AG10803 (cell line): ENCODE data around the gene GALNT15.
A peak's percentile ranks its signal among the peaks of the same experiment; 100 is the strongest.

Experiments
- DNase-seq: peaks from one replicate; pipeline ENCODE4 v3.0.0; 2010; ENCODE audit warnings: low read depth
- H3K4me3 ChIP-seq: 2 replicates; pipeline ENCODE4 v1.5.1; 2011; ENCODE audit warnings: mild to moderate bottlenecking, low read length, control low read depth
- CTCF ChIP-seq: conservative IDR thresholded peaks from 2 replicates; pipeline ENCODE4 v1.5.1; 2011; ENCODE audit warnings: mild to moderate bottlenecking, low read length, control low read depth, inconsistent platforms

GALNT15 gene

GRCh38 chr3:16204751-16205150 lies 30.3 kb downstream of the GALNT15 start:
- no peak for DNase-seq
- TF ChIP-seq CTCF: no peak
- no peak overlapping the region for H3K4me3 ChIP-seq

- H3K4me3 ChIP-seq: no peak overlapping the region
- DNase-seq: peak; percentile 71
- no peak for TF ChIP-seq CTCF
Measured at GRCh38 chr3:16205156-16205870, 30.8 kb downstream of the GALNT15 start.

GRCh38 chr3:16207031-16207430 lies 32.6 kb downstream of the GALNT15 start:
- no peak for TF ChIP-seq CTCF
- no peak for DNase-seq
- H3K4me3 ChIP-seq: no peak overlapping the region

GRCh38 chr3:16211176-16211904 lies 36.9 kb downstream of the GALNT15 start:
- TF ChIP-seq CTCF: no peak
- H3K4me3 ChIP-seq: no peak overlapping the region
- DNase-seq: peak; percentile 38

- no peak overlapping the region for H3K4me3 ChIP-seq
- no peak for TF ChIP-seq CTCF
- DNase-seq: no peak
Measured at GRCh38 chr3:16214366-16214765, 39.9 kb downstream of the GALNT15 start.

GRCh38 chr3:16216373-16216935 lies 42.0 kb downstream of the GALNT15 start:
- no peak for DNase-seq
- no peak for TF ChIP-seq CTCF
- no peak overlapping the region for H3K4me3 ChIP-seq
